ENCODE measurements around the gene ERVFRD-1. TPM values are rescaled to one million over a fixed set of nuclear protein-coding genes. Genes with fewer than 3 reads are reported as not detected.
"Not testable (repeated sequence)": the region's sequence is repeated elsewhere in the genome, so short reads cannot be mapped to it uniquely, and the experiment has no call there.

ERVFRD-1 gene
- total RNA-seq, 1 donor from 2014 or later = not detected

DNA sequence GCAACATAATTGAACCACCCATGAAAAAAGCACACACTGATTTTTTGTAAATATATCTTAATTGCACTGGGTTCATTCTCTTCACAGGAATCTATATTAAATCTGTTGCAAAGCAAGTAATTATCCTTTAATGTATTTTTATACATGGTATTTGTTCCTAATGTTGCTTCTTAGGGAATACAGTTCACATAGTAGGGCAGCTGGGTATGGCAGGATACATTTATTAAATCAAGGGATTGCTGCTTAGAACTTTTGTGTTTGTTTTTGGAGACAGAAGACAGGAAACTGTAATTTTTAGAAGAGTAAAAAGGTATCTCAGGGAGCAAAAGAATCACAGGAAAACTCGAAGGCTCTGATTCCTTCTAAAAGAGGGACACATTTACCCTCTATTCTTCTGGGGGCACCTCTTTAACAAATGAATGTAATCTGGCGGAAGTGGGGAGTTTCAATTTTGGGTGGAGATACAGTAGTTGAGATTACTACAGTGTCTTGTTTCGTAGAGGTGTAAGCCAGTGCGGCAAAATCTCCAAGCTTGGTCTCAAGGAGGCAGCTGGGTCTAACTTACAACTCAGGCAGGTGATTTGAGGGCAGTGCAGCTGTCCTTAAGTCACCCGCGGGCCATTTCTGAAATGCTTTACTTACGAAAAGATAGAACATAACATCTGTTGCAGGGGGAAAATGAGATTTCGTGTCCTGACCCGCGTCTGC is 18.7 kb downstream of the ERVFRD-1 start:
- H3K27me3 Mint-ChIP-seq (ENCODE audit: unreplicated experiment) = peaks cover 8% of the 10 kb centered on the region
- H3K27ac Mint-ChIP-seq (ENCODE audit: unreplicated experiment) = peak overlapping the region; percentile 96
- no peak for DNase-seq
- no peaks in the 10 kb centered on the region for H3K36me3 Mint-ChIP-seq (ENCODE audit: unreplicated experiment)
- TF ChIP-seq, protein P1, sequence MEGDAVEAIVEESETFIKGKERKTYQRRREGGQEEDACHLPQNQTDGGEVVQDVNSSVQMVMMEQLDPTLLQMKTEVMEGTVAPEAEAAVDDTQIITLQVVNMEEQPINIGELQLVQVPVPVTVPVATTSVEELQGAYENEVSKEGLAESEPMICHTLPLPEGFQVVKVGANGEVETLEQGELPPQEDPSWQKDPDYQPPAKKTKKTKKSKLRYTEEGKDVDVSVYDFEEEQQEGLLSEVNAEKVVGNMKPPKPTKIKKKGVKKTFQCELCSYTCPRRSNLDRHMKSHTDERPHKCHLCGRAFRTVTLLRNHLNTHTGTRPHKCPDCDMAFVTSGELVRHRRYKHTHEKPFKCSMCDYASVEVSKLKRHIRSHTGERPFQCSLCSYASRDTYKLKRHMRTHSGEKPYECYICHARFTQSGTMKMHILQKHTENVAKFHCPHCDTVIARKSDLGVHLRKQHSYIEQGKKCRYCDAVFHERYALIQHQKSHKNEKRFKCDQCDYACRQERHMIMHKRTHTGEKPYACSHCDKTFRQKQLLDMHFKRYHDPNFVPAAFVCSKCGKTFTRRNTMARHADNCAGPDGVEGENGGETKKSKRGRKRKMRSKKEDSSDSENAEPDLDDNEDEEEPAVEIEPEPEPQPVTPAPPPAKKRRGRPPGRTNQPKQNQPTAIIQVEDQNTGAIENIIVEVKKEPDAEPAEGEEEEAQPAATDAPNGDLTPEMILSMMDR (IDR thresholded peaks at IDR 0.05; ENCODE audit: partially characterized antibody, unreplicated experiment) = no peak
- peaks cover 5% of the 10 kb centered on the region for H3K4me1 Mint-ChIP-seq (ENCODE audit: low read depth, unreplicated experiment)
- H3K4me3 Mint-ChIP-seq (ENCODE audit: unreplicated experiment) = peak overlapping the region; percentile 97
- peaks cover 10% of the 10 kb centered on the region for H3K9me3 Mint-ChIP-seq (ENCODE audit: unreplicated experiment)

DNA sequence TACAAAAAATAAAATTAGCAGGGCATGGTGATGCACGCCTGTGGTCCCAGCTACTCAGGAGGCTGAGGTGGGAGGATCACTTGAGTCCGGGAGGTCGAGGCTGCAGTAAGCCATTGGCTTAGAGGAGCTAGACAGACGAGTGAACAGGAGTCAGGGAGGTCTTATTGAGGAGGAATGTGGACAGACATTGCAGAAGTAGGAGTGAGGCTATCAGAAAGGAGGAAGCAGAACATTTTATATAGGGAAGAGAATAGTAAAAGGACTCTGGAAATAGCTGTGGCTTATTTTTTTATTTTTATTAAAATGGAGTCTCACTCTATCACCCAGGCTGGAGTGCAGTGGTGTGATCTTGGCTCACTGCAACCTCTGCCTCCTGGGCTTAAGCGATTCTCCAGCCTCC is 20.4 kb downstream of the ERVFRD-1 start:
- peaks cover 11% of the 10 kb centered on the region for H3K27me3 Mint-ChIP-seq (ENCODE audit: unreplicated experiment)
- H3K27ac Mint-ChIP-seq (ENCODE audit: unreplicated experiment); DNase-seq; H3K4me3 Mint-ChIP-seq (ENCODE audit: unreplicated experiment); H3K4me1 Mint-ChIP-seq (ENCODE audit: low read depth, unreplicated experiment); H3K36me3 Mint-ChIP-seq (ENCODE audit: unreplicated experiment); H3K9me3 Mint-ChIP-seq (ENCODE audit: unreplicated experiment): not testable (repeated sequence)

DNA sequence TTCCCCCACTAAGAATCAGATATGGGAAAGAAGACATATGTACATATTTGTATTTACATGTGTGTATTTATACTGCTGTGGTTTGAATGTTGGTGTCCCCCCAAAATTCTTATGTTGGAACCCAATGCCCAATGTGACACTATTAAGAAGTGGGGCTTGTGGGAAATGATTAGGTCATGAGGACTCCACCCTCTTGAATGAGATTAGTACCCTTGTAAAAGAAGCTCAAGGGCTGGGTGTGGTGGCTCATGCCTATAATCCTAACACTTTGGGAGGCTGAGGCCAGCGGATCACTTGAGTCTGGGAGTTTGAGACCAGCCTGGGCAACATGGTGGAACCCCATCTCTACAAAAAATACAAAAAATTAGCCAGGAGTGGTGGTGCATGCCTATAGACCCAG is 21.8 kb downstream of the ERVFRD-1 start:
- Mint-ChIP-seq H3K27me3 (ENCODE audit: unreplicated experiment) (peaks cover 11% of the 10 kb centered on the region), H3K27ac (ENCODE audit: unreplicated experiment) (no peak overlapping the region), H3K9me3 (ENCODE audit: unreplicated experiment) (peaks cover 10% of the 10 kb centered on the region), H3K36me3 (ENCODE audit: unreplicated experiment) (no peaks in the 10 kb centered on the region), H3K4me1 (ENCODE audit: low read depth, unreplicated experiment) (no peaks in the 10 kb centered on the region), H3K4me3 (ENCODE audit: unreplicated experiment) (no peak overlapping the region)
- TF ChIP-seq, protein P1 (IDR thresholded peaks at IDR 0.05; ENCODE audit: partially characterized antibody, unreplicated experiment) = no peak
- no peak for DNase-seq

DNA sequence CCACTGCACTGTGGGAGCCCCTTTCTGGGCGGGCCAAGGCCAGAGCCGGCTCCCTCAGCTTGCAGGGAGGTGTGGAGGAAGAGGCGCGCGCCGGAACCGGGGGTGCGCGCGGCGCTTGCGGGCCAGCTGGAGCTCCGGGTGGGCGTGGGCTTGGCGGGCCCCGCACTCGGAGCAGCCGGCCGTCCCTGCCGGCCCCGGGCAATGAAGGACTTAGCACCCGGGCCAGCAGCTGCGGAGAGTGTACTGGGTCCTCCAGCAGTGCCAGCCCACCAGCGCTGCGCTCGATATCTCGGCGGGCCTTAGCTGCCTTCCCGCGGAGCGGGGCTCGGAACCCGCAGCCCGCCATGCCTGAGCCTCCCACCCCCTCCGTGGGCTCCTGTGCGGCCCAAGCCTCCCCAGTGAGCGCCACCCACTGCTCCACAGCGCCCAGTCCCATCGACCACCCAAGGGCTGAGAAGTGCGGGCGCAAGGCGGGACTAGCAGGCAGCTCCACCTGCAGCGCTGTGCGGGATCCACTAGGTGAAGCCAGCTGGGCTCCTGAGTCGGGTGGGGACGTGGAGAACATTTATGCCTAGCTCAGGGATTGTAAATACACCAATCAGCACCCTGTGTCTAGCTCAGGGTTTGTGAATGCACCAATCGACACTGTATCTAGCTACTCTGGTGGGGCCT is 24.2 kb downstream of the ERVFRD-1 start:
- H3K9me3 Mint-ChIP-seq (ENCODE audit: unreplicated experiment); H3K36me3 Mint-ChIP-seq (ENCODE audit: unreplicated experiment); H3K4me1 Mint-ChIP-seq (ENCODE audit: low read depth, unreplicated experiment); H3K27me3 Mint-ChIP-seq (ENCODE audit: unreplicated experiment); H3K4me3 Mint-ChIP-seq (ENCODE audit: unreplicated experiment); H3K27ac Mint-ChIP-seq (ENCODE audit: unreplicated experiment); DNase-seq: not testable (repeated sequence)

DNA sequence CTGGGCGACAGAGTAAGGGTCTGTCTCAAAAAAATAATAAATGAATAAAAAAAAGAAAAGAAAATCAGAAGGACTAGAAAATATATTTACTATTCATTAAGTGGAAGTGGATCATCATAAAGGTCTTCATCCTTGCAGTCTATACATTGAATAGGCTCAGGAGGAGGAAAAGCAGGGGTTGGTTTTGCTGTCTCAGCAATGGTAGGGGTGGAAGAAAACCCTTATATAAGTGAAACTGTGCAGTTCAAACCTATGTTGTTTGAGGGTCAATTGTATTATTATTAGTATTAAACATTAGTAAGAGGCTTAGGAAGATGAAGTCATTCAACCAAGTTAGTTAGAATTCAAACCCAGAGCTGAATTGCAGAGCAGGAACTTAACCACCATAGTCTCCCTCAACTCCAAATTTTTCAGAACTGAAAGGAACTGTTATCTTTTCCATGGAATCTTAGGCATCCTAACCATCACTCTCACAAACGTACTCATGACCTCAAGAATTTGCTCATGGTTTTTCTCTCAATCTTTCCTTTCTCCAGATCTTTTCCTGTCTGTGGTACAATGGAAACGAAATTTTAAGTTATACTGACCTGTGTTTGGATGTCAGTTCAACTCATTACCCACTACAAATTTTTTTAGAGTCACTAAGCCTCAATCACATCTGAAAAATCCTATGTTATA is 25.6 kb downstream of the ERVFRD-1 start:
- peaks cover 3% of the 10 kb centered on the region for H3K9me3 Mint-ChIP-seq (ENCODE audit: unreplicated experiment)
- no peaks in the 10 kb centered on the region for H3K36me3 Mint-ChIP-seq (ENCODE audit: unreplicated experiment)
- no peak for DNase-seq
- no peak overlapping the region for H3K27ac Mint-ChIP-seq (ENCODE audit: unreplicated experiment)
- TF ChIP-seq, protein P1 (IDR thresholded peaks at IDR 0.05; ENCODE audit: partially characterized antibody, unreplicated experiment) = no peak
- peaks cover 9% of the 10 kb centered on the region for H3K27me3 Mint-ChIP-seq (ENCODE audit: unreplicated experiment)
- H3K4me1 Mint-ChIP-seq (ENCODE audit: low read depth, unreplicated experiment) = no peaks in the 10 kb centered on the region
- H3K4me3 Mint-ChIP-seq (ENCODE audit: unreplicated experiment) = no peak overlapping the region

DNA sequence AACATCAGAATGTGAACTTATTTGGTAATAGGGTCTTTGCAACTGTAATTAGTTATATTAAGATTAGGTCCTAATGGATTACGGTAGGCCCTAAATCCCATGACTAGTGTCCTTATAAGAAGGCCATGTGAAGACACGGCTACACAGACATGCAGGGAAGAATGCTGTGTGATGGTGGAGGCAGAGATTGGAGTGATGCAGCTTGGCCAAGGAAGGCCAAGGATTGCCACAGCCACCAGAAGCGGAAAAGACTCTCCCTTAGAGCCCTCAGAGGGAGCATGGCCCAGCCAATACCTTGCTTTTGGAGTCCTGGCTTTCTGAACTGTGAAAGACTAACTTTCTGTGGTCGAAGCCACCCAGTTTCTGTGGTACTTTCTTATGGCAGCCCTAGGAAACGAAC is 27.6 kb downstream of the ERVFRD-1 start:
- Mint-ChIP-seq H3K4me3 (ENCODE audit: unreplicated experiment) (no peak overlapping the region), H3K27me3 (ENCODE audit: unreplicated experiment) (peaks cover 7% of the 10 kb centered on the region), H3K4me1 (ENCODE audit: low read depth, unreplicated experiment) (no peaks in the 10 kb centered on the region), H3K9me3 (ENCODE audit: unreplicated experiment) (peaks cover 3% of the 10 kb centered on the region), H3K36me3 (ENCODE audit: unreplicated experiment) (no peaks in the 10 kb centered on the region), H3K27ac (ENCODE audit: unreplicated experiment) (no peak overlapping the region)
- no peak for DNase-seq
- TF ChIP-seq, protein P1 (IDR thresholded peaks at IDR 0.05; ENCODE audit: partially characterized antibody, unreplicated experiment) = no peak

Measured in glutamatergic neuron (in vitro differentiated cells).